ENCODE results near the gene C10orf71. TPM values are rescaled to one million over a fixed set of nuclear protein-coding genes. Genes with fewer than 3 reads are reported as not detected.

Gene C10orf71
- total and polyA plus RNA-seq, 12 donors: 0.08 to 0.10 TPM; not detected in 10

- TF ChIP-seq POLR2A (IDR thresholded peaks at IDR 0.05) (no peak), CTCF (IDR thresholded peaks at IDR 0.05) (no peak)
- intact Hi-C loops (cut with DNase I): no loop called here
Measured at GRCh38 chr10:49312246-49312869, 13.4 kb downstream of the C10orf71 start.

GRCh38 chr10:49313501-49314070 lies 14.6 kb downstream of the C10orf71 start:
- H3K27me3 ChIP-seq: no peaks in the 10 kb centered on the region
- no peak overlapping the region for H3K4me3 ChIP-seq
- intact Hi-C loops (cut with DNase I): no loop called here
- H3K4me1 ChIP-seq (replicated peaks in 1 of 2): peaks cover 0 to 4% of the 10 kb centered on the region in 2 donors
- no peaks in the 10 kb centered on the region for H3K36me3 ChIP-seq (replicated peaks in 1 of 2)
- H3K27ac ChIP-seq: no peak overlapping the region
- no peaks in the 10 kb centered on the region for H3K9me3 ChIP-seq (replicated peaks in 1 of 3)
- whole genome bisulfite sequencing, 4 donors: 85 to 91% (median 87%) methylated on average over 11 of the region's 11 CpGs
- TF ChIP-seq POLR2A (IDR thresholded peaks at IDR 0.05) (no peak), CTCF (IDR thresholded peaks at IDR 0.05) (no peak)
- no peak for DNase-seq

More at GRCh38 chr10:49312246-49312869, 13.4 kb downstream of the C10orf71 start:
- no peak for DNase-seq
- peak overlapping the region in 1 of 5 donors; percentile 70 for H3K27ac ChIP-seq
- no peaks in the 10 kb centered on the region for H3K36me3 ChIP-seq (replicated peaks in 1 of 2)
- H3K27me3 ChIP-seq: no peaks in the 10 kb centered on the region
- no peaks in the 10 kb centered on the region for H3K9me3 ChIP-seq (replicated peaks in 1 of 3)
- no peak overlapping the region for H3K4me3 ChIP-seq
- H3K4me1 ChIP-seq (replicated peaks in 1 of 2): peaks cover 0 to 4% of the 10 kb centered on the region in 2 donors
- 71 to 82% (median 76%) methylated on average over 7 of the region's 7 CpGs for WGBS, 4 donors

GRCh38 chr10:49314806-49315205 lies 15.8 kb downstream of the C10orf71 start:
- intact Hi-C loops (cut with DNase I): no loop called here
- Histone ChIP-seq H3K27ac (no peak overlapping the region), H3K36me3 (replicated peaks in 1 of 2) (no peaks in the 10 kb centered on the region), H3K4me1 (replicated peaks in 1 of 2) (peaks cover 0 to 4% of the 10 kb centered on the region in 2 donors), H3K4me3 (no peak overlapping the region), H3K9me3 (replicated peaks in 1 of 3) (no peaks in the 10 kb centered on the region), H3K27me3 (no peaks in the 10 kb centered on the region)
- TF ChIP-seq POLR2A (IDR thresholded peaks at IDR 0.05): no peak
- TF ChIP-seq CTCF (IDR thresholded peaks at IDR 0.05): no peak
- 85 to 92% (median 87%) methylated on average over 5 of the region's 5 CpGs for WGBS, 4 donors
- DNase-seq: no peak

GRCh38 chr10:49318028-49318427 lies 19.1 kb downstream of the C10orf71 start:
- Histone ChIP-seq H3K4me3 (no peak overlapping the region), H3K9me3 (replicated peaks in 1 of 3) (no peaks in the 10 kb centered on the region), H3K4me1 (replicated peaks in 1 of 2) (no peaks in the 10 kb centered on the region), H3K27me3 (no peaks in the 10 kb centered on the region), H3K36me3 (replicated peaks in 1 of 2) (no peaks in the 10 kb centered on the region), H3K27ac (no peak overlapping the region)
- WGBS, 4 donors: 87 to 93% (median 89%) methylated on average over 6 of the region's 6 CpGs
- intact Hi-C loops (cut with DNase I): no loop called here
- DNase-seq: no peak
- no peak for TF ChIP-seq CTCF (IDR thresholded peaks at IDR 0.05)
- no peak for TF ChIP-seq POLR2A (IDR thresholded peaks at IDR 0.05)
